ENCODE results near the gene RIT1. TPM values are rescaled to one million over a fixed set of nuclear protein-coding genes. Genes with fewer than 3 reads are reported as not detected.

RIT1 gene
- total and polyA plus RNA-seq, 2 of the 13 experiments (the other 11 are each of a cell fraction or from before 2014, with no cell fraction given) = 12.2 to 32.2 TPM

- POLR2A ChIA-PET = no interaction called here
- H3K4me1 ChIP-seq (ENCODE audit: insufficient read depth, low read length) = peaks cover 42% of the 10 kb centered on the region
- CTCF ChIA-PET (ENCODE audit: low intra/inter-chr PET ratio, low total read pairs) = no interaction called here
- in situ Hi-C loops (cut with HindIII; ENCODE audit: extremely low pct_ligation_motif_present, low pct_unique_long_range_greater_than_20kb) (no loop called here), intact Hi-C loops (cut with micrococcal nuclease; ENCODE audit: unreplicated experiment) (no loop called here)
- no peak for FAIRE-seq
- ATAC-seq = no peak
- H3K79me2 ChIP-seq (ENCODE audit: insufficient read depth, low read length) = no peaks in the 10 kb centered on the region
- no peaks in the 10 kb centered on the region for H3K9me3 ChIP-seq (ENCODE audit: low read length)
- peaks cover 0 to 8% of the 10 kb centered on the region in 2 experiments; a peak in 1 of 5 replicates for H3K27me3 ChIP-seq (ENCODE audit: control insufficient read depth in 1 of 2, insufficient read depth in 2 of 2, low read length in 2 of 2)
- no peaks in the 10 kb centered on the region for H4K20me1 ChIP-seq (ENCODE audit: insufficient read depth, low read length)
- no peak for DNase-seq (ENCODE audit: low spot score)
- WGBS (ENCODE audit: low lambda C conversion rate) = 50% methylated on average over 2 of the region's 2 CpGs
- no peaks in the 10 kb centered on the region for H3K36me3 ChIP-seq (replicated peaks in 1 of 2; ENCODE audit: control insufficient read depth in 1 of 2, insufficient read depth in 2 of 2, low read length in 2 of 2)
- BruUV-seq (replicated peaks) = no TSS peak
- no peak overlapping the region for H2AFZ ChIP-seq (ENCODE audit: low read length)
- TF ChIP-seq ZNF275 (CRISPR knock-in tag; IDR thresholded peaks at IDR 0.05; ENCODE audit: borderline replicate concordance) (no peak), ZNF775 (CRISPR knock-in tag; IDR thresholded peaks at IDR 0.05; ENCODE audit: borderline replicate concordance) (no peak), ZBTB38 (CRISPR knock-in tag; IDR thresholded peaks at IDR 0.05) (no peak), RARA (CRISPR knock-in tag; IDR thresholded peaks at IDR 0.05) (no peak), ZNF225 (CRISPR knock-in tag; IDR thresholded peaks at IDR 0.05) (no peak), ZFP82 (CRISPR knock-in tag; IDR thresholded peaks at IDR 0.05; ENCODE audit: borderline replicate concordance) (no peak), ZNF570 (CRISPR knock-in tag; IDR thresholded peaks at IDR 0.05; ENCODE audit: borderline replicate concordance) (no peak), EED (CRISPR knock-in tag; IDR thresholded peaks at IDR 0.05) (no peak), ADNP (CRISPR knock-in tag; IDR thresholded peaks at IDR 0.05) (no peak), RARG (CRISPR knock-in tag; IDR thresholded peaks at IDR 0.05; ENCODE audit: low read depth) (no peak), GLI4 (CRISPR knock-in tag; IDR thresholded peaks at IDR 0.05; ENCODE audit: borderline replicate concordance) (no peak), RFXAP (CRISPR knock-in tag; IDR thresholded peaks at IDR 0.05; ENCODE audit: borderline replicate concordance) (no peak), ATF1 (CRISPR knock-in tag; IDR thresholded peaks at IDR 0.05) (no peak), ZNF577 (CRISPR knock-in tag; IDR thresholded peaks at IDR 0.05; ENCODE audit: borderline replicate concordance, low read depth) (no peak), REXO4 (CRISPR knock-in tag; IDR thresholded peaks at IDR 0.05; ENCODE audit: borderline replicate concordance) (no peak), ZBTB8A (CRISPR knock-in tag; IDR thresholded peaks at IDR 0.05; ENCODE audit: borderline replicate concordance, low read depth) (no peak), PHF8 (CRISPR knock-in tag; IDR thresholded peaks at IDR 0.05) (no peak), ZSCAN9 (CRISPR knock-in tag; IDR thresholded peaks at IDR 0.05; ENCODE audit: borderline replicate concordance) (no peak)
- TF ChIP-seq, protein P1, sequence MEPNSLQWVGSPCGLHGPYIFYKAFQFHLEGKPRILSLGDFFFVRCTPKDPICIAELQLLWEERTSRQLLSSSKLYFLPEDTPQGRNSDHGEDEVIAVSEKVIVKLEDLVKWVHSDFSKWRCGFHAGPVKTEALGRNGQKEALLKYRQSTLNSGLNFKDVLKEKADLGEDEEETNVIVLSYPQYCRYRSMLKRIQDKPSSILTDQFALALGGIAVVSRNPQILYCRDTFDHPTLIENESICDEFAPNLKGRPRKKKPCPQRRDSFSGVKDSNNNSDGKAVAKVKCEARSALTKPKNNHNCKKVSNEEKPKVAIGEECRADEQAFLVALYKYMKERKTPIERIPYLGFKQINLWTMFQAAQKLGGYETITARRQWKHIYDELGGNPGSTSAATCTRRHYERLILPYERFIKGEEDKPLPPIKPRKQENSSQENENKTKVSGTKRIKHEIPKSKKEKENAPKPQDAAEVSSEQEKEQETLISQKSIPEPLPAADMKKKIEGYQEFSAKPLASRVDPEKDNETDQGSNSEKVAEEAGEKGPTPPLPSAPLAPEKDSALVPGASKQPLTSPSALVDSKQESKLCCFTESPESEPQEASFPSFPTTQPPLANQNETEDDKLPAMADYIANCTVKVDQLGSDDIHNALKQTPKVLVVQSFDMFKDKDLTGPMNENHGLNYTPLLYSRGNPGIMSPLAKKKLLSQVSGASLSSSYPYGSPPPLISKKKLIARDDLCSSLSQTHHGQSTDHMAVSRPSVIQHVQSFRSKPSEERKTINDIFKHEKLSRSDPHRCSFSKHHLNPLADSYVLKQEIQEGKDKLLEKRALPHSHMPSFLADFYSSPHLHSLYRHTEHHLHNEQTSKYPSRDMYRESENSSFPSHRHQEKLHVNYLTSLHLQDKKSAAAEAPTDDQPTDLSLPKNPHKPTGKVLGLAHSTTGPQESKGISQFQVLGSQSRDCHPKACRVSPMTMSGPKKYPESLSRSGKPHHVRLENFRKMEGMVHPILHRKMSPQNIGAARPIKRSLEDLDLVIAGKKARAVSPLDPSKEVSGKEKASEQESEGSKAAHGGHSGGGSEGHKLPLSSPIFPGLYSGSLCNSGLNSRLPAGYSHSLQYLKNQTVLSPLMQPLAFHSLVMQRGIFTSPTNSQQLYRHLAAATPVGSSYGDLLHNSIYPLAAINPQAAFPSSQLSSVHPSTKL (CRISPR knock-in tag; IDR thresholded peaks at IDR 0.05) = no peak
- TF ChIP-seq, protein P2, sequence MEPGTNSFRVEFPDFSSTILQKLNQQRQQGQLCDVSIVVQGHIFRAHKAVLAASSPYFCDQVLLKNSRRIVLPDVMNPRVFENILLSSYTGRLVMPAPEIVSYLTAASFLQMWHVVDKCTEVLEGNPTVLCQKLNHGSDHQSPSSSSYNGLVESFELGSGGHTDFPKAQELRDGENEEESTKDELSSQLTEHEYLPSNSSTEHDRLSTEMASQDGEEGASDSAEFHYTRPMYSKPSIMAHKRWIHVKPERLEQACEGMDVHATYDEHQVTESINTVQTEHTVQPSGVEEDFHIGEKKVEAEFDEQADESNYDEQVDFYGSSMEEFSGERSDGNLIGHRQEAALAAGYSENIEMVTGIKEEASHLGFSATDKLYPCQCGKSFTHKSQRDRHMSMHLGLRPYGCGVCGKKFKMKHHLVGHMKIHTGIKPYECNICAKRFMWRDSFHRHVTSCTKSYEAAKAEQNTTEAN (CRISPR knock-in tag; conservative IDR thresholded peaks at IDR 0.05) = no peak
- no peak overlapping the region for H3K9ac ChIP-seq (ENCODE audit: insufficient read depth, low read depth, low read length)
- H3K4me2 ChIP-seq (ENCODE audit: low read depth, low read length) = no peak overlapping the region
- no peak overlapping the region for H3K27ac ChIP-seq (ENCODE audit: extremely low read length, insufficient read depth, low read length)
- no peak overlapping the region for H3K4me3 ChIP-seq (replicated peaks in 1 of 3; ENCODE audit: insufficient read depth in 1 of 3, low read depth in 2 of 3, low read length in 3 of 3)
Measured at GRCh38 chr1:155889566-155889965, 21.6 kb downstream of the RIT1 start.
